HL-60 (cell line): ENCODE results near the gene PCTP.

Source experiments
- DNase-seq, 2 experiments: peaks; one replicate each; pipeline ENCODE4 v3.0.0-alpha.2; 2010 to 2020; ENCODE audit warnings: low read depth in 1 of 2, low spot score in 1 of 2
- H3K27ac ChIP-seq: fragments of 250-450 bp; sonication (Bioruptor Pico); replicated peaks from 2 replicates; pipeline ENCODE4 v1.5.1; 2020; ENCODE audit warnings: mild to moderate bottlenecking, moderate library complexity
- H3K27me3 ChIP-seq: fragments of 250-450 bp; sonication (Bioruptor Pico); 2 replicates; pipeline ENCODE4 v1.5.1; 2021; ENCODE audit warnings: mild to moderate bottlenecking, moderate library complexity; ENCODE audit not compliant: insufficient read depth, poor library complexity, severe bottlenecking
- H3K4me3 ChIP-seq: replicated peaks from 2 replicates; pipeline ENCODE4 v1.5.1; 2011; ENCODE audit warnings: mild to moderate bottlenecking, control low read depth, low read length; ENCODE audit not compliant: insufficient read depth
- GABPA ChIP-seq: IDR thresholded peaks from 2 replicates; pipeline ENCODE4 v1.6.1; 2012; ENCODE audit warnings: low read depth
- POLR2AphosphoS5 ChIP-seq: IDR thresholded peaks from 2 replicates; pipeline ENCODE4 v1.6.1; 2012; ENCODE audit warnings: low read depth
- SPI1 ChIP-seq: IDR thresholded peaks from 2 replicates; pipeline ENCODE4 v1.6.1; 2012; ENCODE audit warnings: low read depth, mild to moderate bottlenecking, borderline replicate concordance
- TF ChIP-seq, protein P1 (sequence below): IDR thresholded peaks from 2 replicates; pipeline ENCODE4 v1.6.1; 2012; ENCODE audit warnings: low read depth; ENCODE audit not compliant: insufficient replicate concordance
- TF ChIP-seq, protein P2 (sequence below): IDR thresholded peaks from one replicate; pipeline ENCODE4 v1.5.1; 2011; ENCODE audit warnings: low read length, control low read depth, inconsistent platforms; ENCODE audit not compliant: insufficient read depth

PCTP gene

DNA sequence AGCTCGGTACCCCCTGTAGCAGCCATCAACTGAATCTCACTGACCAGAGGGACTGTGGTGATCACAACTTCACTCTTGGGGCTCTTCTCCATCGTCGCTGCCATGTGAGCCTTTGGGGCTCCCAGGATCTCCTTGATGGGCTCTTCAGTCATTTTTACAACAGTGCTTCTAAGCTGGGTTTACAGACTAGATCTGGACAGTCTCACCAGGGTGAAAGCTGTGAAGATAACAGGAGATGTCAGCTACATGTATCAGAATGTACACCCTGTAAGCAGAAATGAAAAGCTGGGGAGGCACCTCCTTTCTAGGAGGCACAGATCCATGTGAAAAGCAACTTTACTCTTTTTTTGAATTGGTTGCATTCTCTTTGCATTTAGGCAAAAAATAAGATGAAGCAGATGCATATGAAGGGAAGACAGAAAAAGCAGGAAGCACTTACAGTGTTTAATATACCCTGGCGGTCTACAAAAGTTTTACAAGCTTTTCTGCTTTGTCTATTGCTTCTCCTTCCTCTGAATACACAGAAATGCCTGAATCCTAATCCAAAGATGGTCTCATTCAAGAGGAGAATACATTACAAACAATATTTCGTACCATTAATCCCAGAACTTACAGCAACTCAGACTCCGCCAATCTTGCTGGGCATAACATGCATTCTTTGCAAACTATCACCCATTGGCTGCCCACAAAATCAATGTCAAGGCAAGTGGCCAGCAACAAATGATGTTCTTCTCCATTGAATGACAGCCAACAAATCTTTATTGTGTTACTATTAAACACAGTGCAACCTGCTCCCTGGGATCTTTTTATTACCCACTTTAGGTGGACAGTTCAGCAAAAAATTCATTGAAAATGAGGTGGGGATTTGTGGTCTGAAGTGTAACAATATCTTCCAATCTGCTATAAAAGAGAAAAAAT lies 29.7 kb upstream of the PCTP start:
- H3K27me3 ChIP-seq = peaks cover 20% of the 10 kb centered on the region
- TF ChIP-seq SPI1 (no peak), POLR2AphosphoS5 (no peak), GABPA (no peak)
- TF ChIP-seq, protein P1, sequence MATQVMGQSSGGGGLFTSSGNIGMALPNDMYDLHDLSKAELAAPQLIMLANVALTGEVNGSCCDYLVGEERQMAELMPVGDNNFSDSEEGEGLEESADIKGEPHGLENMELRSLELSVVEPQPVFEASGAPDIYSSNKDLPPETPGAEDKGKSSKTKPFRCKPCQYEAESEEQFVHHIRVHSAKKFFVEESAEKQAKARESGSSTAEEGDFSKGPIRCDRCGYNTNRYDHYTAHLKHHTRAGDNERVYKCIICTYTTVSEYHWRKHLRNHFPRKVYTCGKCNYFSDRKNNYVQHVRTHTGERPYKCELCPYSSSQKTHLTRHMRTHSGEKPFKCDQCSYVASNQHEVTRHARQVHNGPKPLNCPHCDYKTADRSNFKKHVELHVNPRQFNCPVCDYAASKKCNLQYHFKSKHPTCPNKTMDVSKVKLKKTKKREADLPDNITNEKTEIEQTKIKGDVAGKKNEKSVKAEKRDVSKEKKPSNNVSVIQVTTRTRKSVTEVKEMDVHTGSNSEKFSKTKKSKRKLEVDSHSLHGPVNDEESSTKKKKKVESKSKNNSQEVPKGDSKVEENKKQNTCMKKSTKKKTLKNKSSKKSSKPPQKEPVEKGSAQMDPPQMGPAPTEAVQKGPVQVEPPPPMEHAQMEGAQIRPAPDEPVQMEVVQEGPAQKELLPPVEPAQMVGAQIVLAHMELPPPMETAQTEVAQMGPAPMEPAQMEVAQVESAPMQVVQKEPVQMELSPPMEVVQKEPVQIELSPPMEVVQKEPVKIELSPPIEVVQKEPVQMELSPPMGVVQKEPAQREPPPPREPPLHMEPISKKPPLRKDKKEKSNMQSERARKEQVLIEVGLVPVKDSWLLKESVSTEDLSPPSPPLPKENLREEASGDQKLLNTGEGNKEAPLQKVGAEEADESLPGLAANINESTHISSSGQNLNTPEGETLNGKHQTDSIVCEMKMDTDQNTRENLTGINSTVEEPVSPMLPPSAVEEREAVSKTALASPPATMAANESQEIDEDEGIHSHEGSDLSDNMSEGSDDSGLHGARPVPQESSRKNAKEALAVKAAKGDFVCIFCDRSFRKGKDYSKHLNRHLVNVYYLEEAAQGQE = no peak
- TF ChIP-seq, protein P2, sequence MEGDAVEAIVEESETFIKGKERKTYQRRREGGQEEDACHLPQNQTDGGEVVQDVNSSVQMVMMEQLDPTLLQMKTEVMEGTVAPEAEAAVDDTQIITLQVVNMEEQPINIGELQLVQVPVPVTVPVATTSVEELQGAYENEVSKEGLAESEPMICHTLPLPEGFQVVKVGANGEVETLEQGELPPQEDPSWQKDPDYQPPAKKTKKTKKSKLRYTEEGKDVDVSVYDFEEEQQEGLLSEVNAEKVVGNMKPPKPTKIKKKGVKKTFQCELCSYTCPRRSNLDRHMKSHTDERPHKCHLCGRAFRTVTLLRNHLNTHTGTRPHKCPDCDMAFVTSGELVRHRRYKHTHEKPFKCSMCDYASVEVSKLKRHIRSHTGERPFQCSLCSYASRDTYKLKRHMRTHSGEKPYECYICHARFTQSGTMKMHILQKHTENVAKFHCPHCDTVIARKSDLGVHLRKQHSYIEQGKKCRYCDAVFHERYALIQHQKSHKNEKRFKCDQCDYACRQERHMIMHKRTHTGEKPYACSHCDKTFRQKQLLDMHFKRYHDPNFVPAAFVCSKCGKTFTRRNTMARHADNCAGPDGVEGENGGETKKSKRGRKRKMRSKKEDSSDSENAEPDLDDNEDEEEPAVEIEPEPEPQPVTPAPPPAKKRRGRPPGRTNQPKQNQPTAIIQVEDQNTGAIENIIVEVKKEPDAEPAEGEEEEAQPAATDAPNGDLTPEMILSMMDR = no peak
- no peak overlapping the region for H3K4me3 ChIP-seq
- no peak overlapping the region for H3K27ac ChIP-seq
- no peak for DNase-seq

DNA sequence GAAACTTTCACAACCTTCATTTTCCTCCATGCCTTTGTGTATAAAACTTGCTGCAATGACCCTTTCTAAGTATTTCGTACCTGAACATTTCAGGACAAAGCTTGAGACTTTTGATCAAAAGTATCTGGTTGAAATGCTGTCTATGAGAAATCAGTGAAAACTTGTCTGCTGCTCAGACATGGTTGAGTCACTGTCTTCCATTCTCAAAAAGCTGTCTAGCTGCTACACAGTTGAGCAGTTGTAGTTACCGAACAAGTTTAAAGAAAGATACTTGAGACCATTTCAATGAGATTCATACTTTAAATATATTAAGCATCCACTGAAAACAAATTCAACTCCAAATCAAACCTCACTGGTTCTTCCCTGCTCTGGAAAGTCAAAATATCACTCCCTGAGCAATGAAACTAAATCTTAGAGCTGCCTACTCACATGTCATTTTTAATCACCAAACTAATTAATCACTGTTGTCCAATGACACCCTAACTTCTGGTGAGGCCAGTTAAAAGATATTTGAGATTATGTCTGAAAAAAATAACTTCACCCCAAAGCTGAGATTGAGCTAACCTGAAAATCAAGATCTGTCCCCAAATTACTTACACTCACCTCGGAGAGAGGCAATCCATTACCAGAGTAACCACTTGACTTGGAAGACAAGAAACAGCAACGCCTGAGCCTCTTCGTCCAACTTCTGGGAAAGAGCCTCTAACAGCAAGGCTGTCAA lies 28.7 kb upstream of the PCTP start:
- no peak overlapping the region for H3K4me3 ChIP-seq
- no peak for DNase-seq
- no peak for TF ChIP-seq SPI1
- no peak for TF ChIP-seq GABPA
- TF ChIP-seq, protein P1 = no peak
- no peak for TF ChIP-seq POLR2AphosphoS5
- TF ChIP-seq, protein P2 = no peak
- peaks cover 20% of the 10 kb centered on the region for H3K27me3 ChIP-seq
- H3K27ac ChIP-seq = no peak overlapping the region

DNA sequence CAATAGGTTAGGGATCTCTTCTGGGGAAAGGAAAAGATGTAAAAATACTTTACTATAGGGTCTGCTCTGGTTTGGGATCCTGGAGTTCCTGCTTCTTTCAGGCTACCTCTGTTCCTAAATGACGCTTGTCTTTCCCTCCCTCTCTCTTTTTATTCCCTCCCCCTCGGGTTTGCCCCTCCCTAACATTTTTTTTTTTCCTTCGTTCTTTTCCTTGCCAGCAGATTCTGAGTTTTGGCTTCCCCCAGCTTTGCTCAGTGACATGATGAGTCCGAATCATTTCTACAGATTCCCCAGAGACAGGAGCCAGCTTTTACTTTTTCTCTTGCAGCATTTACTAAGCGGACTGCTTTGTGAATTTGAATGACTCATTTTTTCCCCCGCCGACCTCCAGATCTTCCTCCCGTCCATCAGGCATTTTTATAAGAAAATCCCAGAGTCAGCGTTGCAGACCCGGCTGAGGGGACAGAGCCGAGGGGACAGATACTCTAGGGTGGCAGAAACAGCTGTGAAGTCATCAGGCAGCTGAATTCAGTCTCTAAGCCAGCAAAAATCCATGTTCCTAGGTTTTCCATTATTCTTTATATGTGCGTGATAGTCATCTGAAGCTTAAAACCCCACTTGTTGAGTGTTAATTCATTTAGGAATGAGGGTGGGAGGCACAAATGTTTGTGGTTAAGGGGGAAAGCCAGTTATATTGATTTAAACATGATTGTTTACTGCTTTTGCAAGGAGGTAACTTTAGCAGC lies 27.9 kb upstream of the PCTP start, which contains the start of gene TMEM100:
TSS of gene TMEM100 (minus strand) at position 123 of the 746 bp plus-strand sequence. CDS start 1,794 bp downstream, outside the sequence.
- TF ChIP-seq, protein P2 = no peak
- TF ChIP-seq SPI1 = no peak
- TF ChIP-seq POLR2AphosphoS5 = no peak
- TF ChIP-seq GABPA = no peak
- no peak within 1 kb of the TSS for H3K27ac ChIP-seq
- no peak for DNase-seq
- peaks cover 20% of the 10 kb centered on the region for H3K27me3 ChIP-seq
- no peak within 1 kb of the TSS for H3K4me3 ChIP-seq
